ENCODE data around the gene LYZL1.

GRCh38 chr10:29319205-29319781 lies 30.4 kb downstream of the LYZL1 start:
- TF ChIP-seq CTCF (IDR thresholded peaks at IDR 0.05) = no peak
- no peak for TF ChIP-seq POLR2A (IDR thresholded peaks at IDR 0.05)
